Astrocyte of the cerebellum (primary cell): ENCODE measurements around the gene ZCCHC24.

ENCODE experiments used
- DNase-seq: peaks from one replicate; pipeline ENCODE4 v3.0.0-alpha.2; 2011; ENCODE audit warnings: low read depth
- H3K4me3 ChIP-seq: 2 replicates; pipeline ENCODE4 v1.5.1; 2011; ENCODE audit warnings: mild to moderate bottlenecking, low read depth, low read length, moderate library complexity
- in situ Hi-C: cut with HindIII; loops from 2 replicates; pipeline ENCODE4 v1.10.0; 2017; ENCODE audit warnings: low sequenced_read_pairs
- TF ChIP-seq, protein P1 (sequence below): IDR thresholded peaks from 2 replicates; pipeline ENCODE4 v1.5.1; 2012; ENCODE audit warnings: low read length, low read depth, moderate library complexity, mild to moderate bottlenecking; ENCODE audit errors: missing control alignments

The ZCCHC24 gene

DNA sequence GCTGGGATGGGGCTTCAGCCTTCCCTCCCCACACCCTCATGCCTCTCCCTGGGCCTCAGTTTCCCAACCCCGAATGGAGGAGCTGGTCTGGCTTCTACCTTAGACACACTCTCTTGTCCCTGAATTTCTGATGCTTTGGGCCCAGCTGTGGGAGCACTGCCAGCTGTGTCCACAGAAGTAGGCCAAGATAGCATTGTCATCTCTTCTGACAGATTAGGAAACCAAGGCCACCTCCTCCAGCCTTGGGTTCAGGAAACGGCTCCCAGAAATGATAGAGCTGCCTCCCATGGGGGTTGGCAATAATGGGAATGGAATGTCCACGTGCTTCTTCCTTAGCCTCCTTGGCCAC lies 96.8 kb downstream of the ZCCHC24 start:
- H3K4me3 ChIP-seq = peak overlapping the region; percentile 49
- no peak for DNase-seq
- TF ChIP-seq, protein P1, sequence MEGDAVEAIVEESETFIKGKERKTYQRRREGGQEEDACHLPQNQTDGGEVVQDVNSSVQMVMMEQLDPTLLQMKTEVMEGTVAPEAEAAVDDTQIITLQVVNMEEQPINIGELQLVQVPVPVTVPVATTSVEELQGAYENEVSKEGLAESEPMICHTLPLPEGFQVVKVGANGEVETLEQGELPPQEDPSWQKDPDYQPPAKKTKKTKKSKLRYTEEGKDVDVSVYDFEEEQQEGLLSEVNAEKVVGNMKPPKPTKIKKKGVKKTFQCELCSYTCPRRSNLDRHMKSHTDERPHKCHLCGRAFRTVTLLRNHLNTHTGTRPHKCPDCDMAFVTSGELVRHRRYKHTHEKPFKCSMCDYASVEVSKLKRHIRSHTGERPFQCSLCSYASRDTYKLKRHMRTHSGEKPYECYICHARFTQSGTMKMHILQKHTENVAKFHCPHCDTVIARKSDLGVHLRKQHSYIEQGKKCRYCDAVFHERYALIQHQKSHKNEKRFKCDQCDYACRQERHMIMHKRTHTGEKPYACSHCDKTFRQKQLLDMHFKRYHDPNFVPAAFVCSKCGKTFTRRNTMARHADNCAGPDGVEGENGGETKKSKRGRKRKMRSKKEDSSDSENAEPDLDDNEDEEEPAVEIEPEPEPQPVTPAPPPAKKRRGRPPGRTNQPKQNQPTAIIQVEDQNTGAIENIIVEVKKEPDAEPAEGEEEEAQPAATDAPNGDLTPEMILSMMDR = no peak
- in situ Hi-C loops = no loop called here

DNA sequence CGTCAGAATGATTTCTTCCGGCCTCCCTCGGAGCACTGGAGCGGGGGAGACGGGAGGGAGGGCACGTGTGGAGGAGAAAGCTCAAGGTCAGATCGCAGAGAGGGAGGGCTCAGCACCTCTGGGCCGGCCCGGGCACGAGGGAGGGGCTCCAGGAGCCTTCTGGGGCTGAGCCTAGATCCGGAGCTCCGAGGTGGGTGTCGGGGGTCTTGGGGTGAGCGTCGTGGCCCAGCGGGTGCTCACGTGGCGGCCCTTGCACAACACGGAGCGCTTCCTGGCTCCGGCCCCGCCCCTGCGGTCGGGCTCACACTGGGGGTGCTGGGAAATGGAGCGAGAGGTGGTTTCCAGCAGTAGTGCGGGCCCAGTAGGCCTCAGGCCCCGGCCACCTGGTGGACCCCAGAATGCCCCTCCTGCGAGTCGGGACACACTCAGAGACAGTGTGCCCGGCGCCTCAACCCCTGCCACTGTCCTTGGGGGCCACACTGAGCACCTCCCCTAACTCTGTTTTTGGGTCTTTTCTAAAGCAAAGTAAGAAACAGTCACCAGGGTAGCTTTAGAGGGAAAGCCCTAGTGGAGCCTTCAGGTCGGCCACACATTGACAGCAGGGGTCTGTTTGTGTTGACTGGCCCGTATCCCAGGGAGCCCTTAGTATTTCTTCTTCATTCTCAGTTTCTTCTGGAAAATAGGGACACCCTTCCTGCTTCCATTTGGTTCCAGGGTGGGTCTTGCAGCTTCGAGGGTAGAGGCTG lies 97.4 kb downstream of the ZCCHC24 start:
- peak overlapping the region; percentile 49 for H3K4me3 ChIP-seq
- TF ChIP-seq, protein P1 = no peak
- peak; percentile 33 for DNase-seq
- in situ Hi-C loops = no loop called here

DNA sequence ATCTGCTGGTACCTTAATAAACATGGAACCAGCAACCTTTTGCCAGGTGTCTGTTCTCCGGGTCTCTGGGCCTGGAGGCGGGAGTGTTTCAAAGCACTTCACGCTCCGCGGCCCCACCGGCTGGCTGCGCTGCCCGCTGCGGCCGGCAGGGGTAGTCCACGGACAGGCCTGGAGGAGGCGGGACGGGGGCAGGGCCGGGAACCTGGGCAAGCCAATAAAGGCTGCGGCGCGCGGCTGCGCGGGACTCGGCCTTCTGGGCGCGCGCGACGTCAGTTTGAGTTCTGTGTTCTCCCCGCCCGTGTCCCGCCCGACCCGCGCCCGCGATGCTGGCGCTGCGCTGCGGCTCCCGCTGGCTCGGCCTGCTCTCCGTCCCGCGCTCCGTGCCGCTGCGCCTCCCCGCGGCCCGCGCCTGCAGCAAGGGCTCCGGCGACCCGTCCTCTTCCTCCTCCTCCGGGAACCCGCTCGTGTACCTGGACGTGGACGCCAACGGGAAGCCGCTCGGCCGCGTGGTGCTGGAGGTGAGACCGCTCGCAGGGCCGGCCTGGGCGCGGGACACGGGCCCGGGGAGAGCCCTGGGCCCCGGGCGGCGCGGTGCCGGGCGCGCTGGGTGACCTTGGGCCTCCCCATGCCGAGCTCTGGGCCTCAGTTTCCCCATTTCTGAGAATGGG lies 98.1 kb downstream of the ZCCHC24 start, which contains the start of gene PPIF:
TSS of gene PPIF (plus strand) at position 244 of the 668 bp plus-strand sequence. CDS start at position 324, 80 bp downstream.
- TF ChIP-seq, protein P1 = peak; percentile 91
- in situ Hi-C loops = no loop called here
- peak within 1 kb of the TSS; percentile 49 for H3K4me3 ChIP-seq
- peak; percentile 81 for DNase-seq

DNA sequence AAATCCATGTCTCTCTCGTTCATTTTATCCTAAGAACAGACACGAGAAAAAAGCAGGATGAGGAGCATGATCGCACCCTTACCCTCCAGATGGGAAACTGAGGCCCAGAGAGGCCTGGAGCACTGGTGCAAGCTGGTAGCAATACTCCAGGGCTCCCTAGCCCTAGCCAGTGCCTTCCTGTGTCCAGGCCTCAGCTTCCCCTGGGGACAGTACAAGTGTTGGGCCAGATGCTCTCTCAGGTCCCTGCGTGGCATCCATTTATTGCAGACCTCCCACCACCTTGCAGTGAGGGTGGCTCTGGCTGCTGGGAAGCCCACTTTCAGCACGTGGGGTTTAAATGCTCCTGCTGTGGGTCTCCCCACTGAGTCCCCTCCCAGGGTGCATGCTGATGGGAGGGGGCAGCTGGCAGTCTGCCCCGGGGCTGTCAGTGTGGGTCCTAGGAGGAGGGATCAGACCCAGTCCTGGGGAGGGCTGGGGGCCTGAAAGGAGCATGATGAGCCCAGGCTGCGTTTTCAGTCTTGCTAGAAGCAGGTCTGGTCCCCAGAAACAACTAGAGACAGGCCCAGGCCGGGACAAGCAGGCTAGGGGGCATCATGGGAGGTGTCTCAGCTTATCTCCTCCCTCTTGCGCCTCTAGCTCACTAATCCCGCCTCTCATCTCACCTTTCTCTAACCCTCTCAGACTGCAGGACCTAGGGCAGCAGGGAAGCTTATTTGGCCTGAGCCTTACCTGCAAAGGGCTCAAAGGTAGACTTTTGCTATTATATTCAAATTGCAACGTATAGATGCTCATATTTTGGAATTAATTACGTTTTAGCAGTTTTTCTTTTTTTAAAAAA lies 98.8 kb downstream of the ZCCHC24 start:
- no peak overlapping the region for H3K4me3 ChIP-seq
- in situ Hi-C loops = no loop called here
- DNase-seq = no peak
- TF ChIP-seq, protein P1 = no peak

DNA sequence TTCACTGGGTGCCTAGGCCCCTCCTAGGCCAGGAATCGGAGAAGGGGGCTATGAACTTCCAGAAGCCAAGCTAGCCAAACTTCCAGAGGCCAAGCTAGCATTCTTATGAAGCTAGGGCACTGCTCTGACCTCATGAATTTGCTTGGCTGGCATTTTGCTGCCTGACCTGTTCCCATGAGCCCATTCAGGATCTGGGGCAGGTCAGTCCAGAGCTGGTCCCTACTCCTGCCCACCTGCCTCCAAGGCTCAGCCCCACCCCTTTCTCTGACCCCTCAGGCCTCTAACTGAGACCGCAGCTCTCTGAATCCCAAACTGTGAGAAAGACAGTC lies 99.4 kb downstream of the ZCCHC24 start:
- DNase-seq = no peak
- TF ChIP-seq, protein P1 = no peak
- H3K4me3 ChIP-seq = no peak overlapping the region
- in situ Hi-C loops = no loop called here

DNA sequence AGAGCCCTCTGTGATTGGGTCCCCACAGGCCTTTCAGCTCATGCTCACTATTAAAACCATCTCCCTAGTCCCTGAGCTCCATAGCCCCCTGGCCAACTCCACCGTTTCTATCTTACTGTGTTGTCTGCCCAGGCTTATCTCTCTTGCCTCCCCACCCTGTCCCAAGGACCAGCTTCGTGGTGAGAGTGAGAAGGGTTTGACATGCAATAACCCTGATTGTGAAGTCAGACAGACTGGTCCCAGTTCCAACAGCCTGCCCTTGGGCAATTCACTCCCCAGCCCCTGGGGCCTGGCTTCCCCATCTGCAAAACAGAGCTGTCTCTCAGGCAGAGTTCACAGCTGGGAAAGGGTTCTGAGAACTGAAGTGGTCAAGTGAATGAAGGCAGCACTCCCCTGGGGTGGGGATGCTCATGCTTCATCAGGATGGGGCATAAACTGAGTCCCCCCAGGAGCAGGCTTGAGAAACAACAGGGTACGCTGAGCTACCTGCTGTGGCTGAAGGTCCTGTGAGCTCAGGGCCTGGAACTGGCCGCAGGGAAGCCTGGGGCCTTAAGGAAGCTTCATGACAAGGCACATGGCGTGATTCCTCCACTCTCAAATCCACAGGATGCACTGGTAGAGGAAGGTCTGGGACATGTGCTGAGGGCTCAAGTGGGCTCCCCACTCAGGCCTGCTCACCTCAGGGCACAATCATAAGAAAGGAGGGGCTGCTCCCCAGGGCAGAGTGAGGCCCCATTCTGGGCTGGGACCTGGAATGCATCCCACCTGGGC lies 100.0 kb downstream of the ZCCHC24 start:
- TF ChIP-seq, protein P1 = no peak
- DNase-seq = no peak
- H3K4me3 ChIP-seq = no peak overlapping the region
- in situ Hi-C loops = no loop called here
